ENCODE data around the gene SLC35G6. TPM values are rescaled to one million over a fixed set of nuclear protein-coding genes. Genes with fewer than 3 reads are reported as not detected.
"Not testable (repeated sequence)": the region's sequence is repeated elsewhere in the genome, so short reads cannot be mapped to it uniquely, and the experiment has no call there.

SLC35G6 gene
- total and polyA plus RNA-seq, 4 donors = not detected

GRCh38 chr17:7471729-7472128, 9.5 kb upstream of the SLC35G6 start:
- H3K27me3 ChIP-seq (ENCODE audit: control insufficient read depth in 3 of 3, insufficient read depth in 3 of 3, low read length in 2 of 3) = no peaks in the 10 kb centered on the region
- no peaks in the 10 kb centered on the region for H3K9me3 ChIP-seq (ENCODE audit: control insufficient read depth in 4 of 4, insufficient read depth in 3 of 4, low read length in 3 of 4)
- no peak overlapping the region for H3K9ac ChIP-seq (ENCODE audit: insufficient read depth in 1 of 2, low read length in 2 of 2)
- WGBS, 2 donors = 75% methylated on average over 2 of the region's 2 CpGs
- ATAC-seq (ENCODE audit: insufficient read depth, low FRiP score) (no peak), DNase-seq (no peak)
- no peak overlapping the region for H3K27ac ChIP-seq (ENCODE audit: low read depth in 1 of 2, low read length in 1 of 2)
- H3K36me3 ChIP-seq (ENCODE audit: control insufficient read depth in 4 of 4, insufficient read depth in 4 of 4, low read length in 4 of 4) = peaks cover 0 to 4% (median 3%) of the 10 kb centered on the region in 4 donors
- peaks cover 7 to 22% (median 9%) of the 10 kb centered on the region in 5 donors for H3K4me1 ChIP-seq (ENCODE audit: control insufficient read depth in 5 of 5, insufficient read depth in 5 of 5, low read length in 5 of 5)
- TF ChIP-seq, protein P1, sequence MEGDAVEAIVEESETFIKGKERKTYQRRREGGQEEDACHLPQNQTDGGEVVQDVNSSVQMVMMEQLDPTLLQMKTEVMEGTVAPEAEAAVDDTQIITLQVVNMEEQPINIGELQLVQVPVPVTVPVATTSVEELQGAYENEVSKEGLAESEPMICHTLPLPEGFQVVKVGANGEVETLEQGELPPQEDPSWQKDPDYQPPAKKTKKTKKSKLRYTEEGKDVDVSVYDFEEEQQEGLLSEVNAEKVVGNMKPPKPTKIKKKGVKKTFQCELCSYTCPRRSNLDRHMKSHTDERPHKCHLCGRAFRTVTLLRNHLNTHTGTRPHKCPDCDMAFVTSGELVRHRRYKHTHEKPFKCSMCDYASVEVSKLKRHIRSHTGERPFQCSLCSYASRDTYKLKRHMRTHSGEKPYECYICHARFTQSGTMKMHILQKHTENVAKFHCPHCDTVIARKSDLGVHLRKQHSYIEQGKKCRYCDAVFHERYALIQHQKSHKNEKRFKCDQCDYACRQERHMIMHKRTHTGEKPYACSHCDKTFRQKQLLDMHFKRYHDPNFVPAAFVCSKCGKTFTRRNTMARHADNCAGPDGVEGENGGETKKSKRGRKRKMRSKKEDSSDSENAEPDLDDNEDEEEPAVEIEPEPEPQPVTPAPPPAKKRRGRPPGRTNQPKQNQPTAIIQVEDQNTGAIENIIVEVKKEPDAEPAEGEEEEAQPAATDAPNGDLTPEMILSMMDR (IDR thresholded peaks at IDR 0.05; ENCODE audit: control extremely low read depth, extremely low read depth) = no peak
- H3K4me3 ChIP-seq = no peak overlapping the region

- not testable (repeated sequence) for H3K9me3 ChIP-seq (ENCODE audit: control insufficient read depth in 4 of 4, insufficient read depth in 3 of 4, low read length in 3 of 4); H3K4me3 ChIP-seq; DNase-seq; ATAC-seq (ENCODE audit: insufficient read depth, low FRiP score); H3K36me3 ChIP-seq (ENCODE audit: control insufficient read depth in 4 of 4, insufficient read depth in 4 of 4, low read length in 4 of 4); H3K9ac ChIP-seq (ENCODE audit: insufficient read depth in 1 of 2, low read length in 2 of 2); H3K27me3 ChIP-seq (ENCODE audit: control insufficient read depth in 3 of 3, insufficient read depth in 3 of 3, low read length in 2 of 3)
- peak overlapping the region in 1 of 2 donors; percentile 51 for H3K27ac ChIP-seq (ENCODE audit: low read depth in 1 of 2, low read length in 1 of 2)
- WGBS, 2 donors = 48 to 67% methylated on average over 7 to 8 of the region's 8 CpGs
- peaks cover 7 to 30% (median 20%) of the 10 kb centered on the region in 5 donors for H3K4me1 ChIP-seq (ENCODE audit: control insufficient read depth in 5 of 5, insufficient read depth in 5 of 5, low read length in 5 of 5)
These were observed 6.5 kb upstream of the SLC35G6 start for GRCh38 chr17:7474767-7475166.

- peak in 1 of 3 donors; percentile 32 for DNase-seq
- no peaks in the 10 kb centered on the region for H3K9me3 ChIP-seq (ENCODE audit: control insufficient read depth in 4 of 4, insufficient read depth in 3 of 4, low read length in 3 of 4)
- 53 to 61% methylated on average over 15 of the region's 15 CpGs for WGBS, 2 donors
- no peaks in the 10 kb centered on the region for H3K27me3 ChIP-seq (ENCODE audit: control insufficient read depth in 3 of 3, insufficient read depth in 3 of 3, low read length in 2 of 3)
- peaks cover 0 to 3% (median 0%) of the 10 kb centered on the region in 4 donors for H3K36me3 ChIP-seq (ENCODE audit: control insufficient read depth in 4 of 4, insufficient read depth in 4 of 4, low read length in 4 of 4)
- H3K4me3 ChIP-seq = no peak overlapping the region
- ATAC-seq (ENCODE audit: insufficient read depth, low FRiP score) = no peak
- TF ChIP-seq, protein P1 (IDR thresholded peaks at IDR 0.05; ENCODE audit: control extremely low read depth, extremely low read depth) = no peak
- H3K27ac ChIP-seq (ENCODE audit: low read depth in 1 of 2, low read length in 1 of 2) = peak overlapping the region; percentile 84 to 99
- peak overlapping the region in 1 of 2 donors; percentile 3 for H3K9ac ChIP-seq (ENCODE audit: insufficient read depth in 1 of 2, low read length in 2 of 2)
- H3K4me1 ChIP-seq (ENCODE audit: control insufficient read depth in 5 of 5, insufficient read depth in 5 of 5, low read length in 5 of 5) = peaks cover 10 to 35% (median 31%) of the 10 kb centered on the region in 5 donors
These were observed 5.4 kb upstream of the SLC35G6 start for GRCh38 chr17:7475764-7476422.

- Histone ChIP-seq H3K36me3 (ENCODE audit: control insufficient read depth in 4 of 4, insufficient read depth in 4 of 4, low read length in 4 of 4) (peaks cover 0 to 3% (median 0%) of the 10 kb centered on the region in 4 donors), H3K27ac (ENCODE audit: low read depth in 1 of 2, low read length in 1 of 2) (peak overlapping the region; percentile 84 to 99), H3K9me3 (ENCODE audit: control insufficient read depth in 4 of 4, insufficient read depth in 3 of 4, low read length in 3 of 4) (no peaks in the 10 kb centered on the region), H3K27me3 (ENCODE audit: control insufficient read depth in 3 of 3, insufficient read depth in 3 of 3, low read length in 2 of 3) (no peaks in the 10 kb centered on the region), H3K4me3 (no peak overlapping the region), H3K9ac (ENCODE audit: insufficient read depth in 1 of 2, low read length in 2 of 2) (no peak overlapping the region), H3K4me1 (ENCODE audit: control insufficient read depth in 5 of 5, insufficient read depth in 5 of 5, low read length in 5 of 5) (peaks cover 10 to 38% (median 31%) of the 10 kb centered on the region in 5 donors)
- 33 to 44% methylated on average over 3 of the region's 3 CpGs for WGBS, 2 donors
- ATAC-seq (ENCODE audit: insufficient read depth, low FRiP score) (no peak), DNase-seq (no peak)
- TF ChIP-seq, protein P1 (IDR thresholded peaks at IDR 0.05; ENCODE audit: control extremely low read depth, extremely low read depth) = no peak
These were observed 4.8 kb upstream of the SLC35G6 start for GRCh38 chr17:7476494-7476893.

All from lung (tissue), 12 donors.